Endothelial cell of umbilical vein (primary cell): ENCODE measurements around the gene EXOC6B. TPM values are rescaled to one million over a fixed set of nuclear protein-coding genes. Genes with fewer than 3 reads are reported as not detected.
A peak's percentile ranks its signal among the peaks of the same experiment; 100 is the strongest.

Experiments used
- BruUV-seq: library from RNA; stranded (reverse); fragments of 400-500 nt; replicated peaks from 2 replicates; lab custom pipeline; 2021; lab: Mats Ljungman, UMichigan
- CTCF ChIA-PET: fragments of 300-600, 350-600 bp; sonication (Branson Sonifier 250); formaldehyde crosslinking; loops from one replicate; lab custom pipeline; 2021; ENCODE audit warnings: antibody characterized with exemption, inconsistent platforms; lab: Charles Lee
- POLR2A ChIA-PET: fragments of 300-600, 350-600 bp; sonication (Branson Sonifier 250); formaldehyde crosslinking; loops from one replicate; lab custom pipeline; 2021; ENCODE audit warnings: antibody characterized with exemption, inconsistent platforms; lab: Charles Lee
- DNase-seq: peaks from one replicate; pipeline ENCODE4 v3.0.0-alpha.2; 2011; ENCODE audit warnings: low read depth, low spot score
- FAIRE-seq: peaks from 2 replicates; lab custom pipeline; 2011; peaks lifted over from hg19 to GRCh38; lab: Jason Lieb, UNC
- H2AFZ ChIP-seq: 2 replicates; pipeline ENCODE4 v1.6.0; 2012; ENCODE audit warnings: low read depth, low read length, control low read depth, inconsistent platforms
- H3K27ac ChIP-seq: 2 replicates; pipeline ENCODE4 v1.5.1; 2011; ENCODE audit warnings: low read depth, mild to moderate bottlenecking, control low read depth, low read length, moderate library complexity; ENCODE audit not compliant: insufficient read depth
- H3K27me3 ChIP-seq, 2 experiments: 2 replicates each; pipeline versions ENCODE4 v1.6.0 to v1.6.1; 2011; ENCODE audit warnings: low read length in 2 of 2, mixed read lengths in 1 of 2; ENCODE audit not compliant: control insufficient read depth in 2 of 2, insufficient read depth in 2 of 2
- H3K36me3 ChIP-seq, 2 experiments: 2 replicates in 1 of 2; 3 replicates in 1 of 2; pipeline ENCODE4 v1.5.1; 2011; ENCODE audit warnings: low read length in 2 of 2, mild to moderate bottlenecking in 1 of 2, moderate library complexity in 1 of 2; ENCODE audit not compliant: control insufficient read depth in 2 of 2, insufficient read depth in 2 of 2; ENCODE audit errors: extremely low read depth in 1 of 2
- H3K4me1 ChIP-seq: 3 replicates; pipeline ENCODE4 v1.5.1; 2011; ENCODE audit warnings: mild to moderate bottlenecking, low read length; ENCODE audit not compliant: control insufficient read depth, insufficient read depth; ENCODE audit errors: extremely low read depth
- H3K4me2 ChIP-seq: 2 replicates; pipeline ENCODE4 v1.6.1; 2011; ENCODE audit warnings: low read length, control low read depth, mixed read lengths; ENCODE audit not compliant: insufficient read depth
- H3K4me3 ChIP-seq, 3 experiments: fragments of 200-600 bp in 1 of 3; sonication (generic), shearing (Covaris generic) in 1 of 3; replicated peaks in 1 of 3; 2 replicates each; pipeline ENCODE4 v1.5.1; 2011 to 2016; ENCODE audit warnings: control low read depth in 3 of 3, low read length in 3 of 3, mild to moderate bottlenecking in 2 of 3, inconsistent platforms in 1 of 3, low read depth in 1 of 3, moderate library complexity in 1 of 3; ENCODE audit not compliant: insufficient read depth in 1 of 3
- H3K79me2 ChIP-seq: 2 replicates; pipeline ENCODE4 v1.6.0; 2012; ENCODE audit warnings: low read length, inconsistent platforms; ENCODE audit not compliant: control insufficient read depth, insufficient read depth
- H3K9ac ChIP-seq: replicated peaks from 2 replicates; pipeline ENCODE3; 2011; ENCODE audit warnings: low read length, control low read depth; ENCODE audit not compliant: insufficient read depth; ENCODE audit errors: extremely low read depth
- H3K9me1 ChIP-seq: replicated peaks from 3 replicates; pipeline ENCODE4 v1.6.0; 2011; ENCODE audit warnings: mild to moderate bottlenecking, low read length; ENCODE audit not compliant: control insufficient read depth, insufficient read depth; ENCODE audit errors: extremely low read depth
- H3K9me3 ChIP-seq: replicated peaks from 2 replicates; pipeline ENCODE4 v1.5.1; 2012; ENCODE audit warnings: low read length, inconsistent platforms; ENCODE audit not compliant: control insufficient read depth, insufficient read depth
- H4K20me1 ChIP-seq: replicated peaks from 2 replicates; pipeline ENCODE3; 2011; ENCODE audit warnings: mild to moderate bottlenecking, low read length; ENCODE audit not compliant: control insufficient read depth, insufficient read depth; ENCODE audit errors: extremely low read depth
- CTCF ChIP-seq, 2 donors: IDR thresholded peaks; 1 replicate in 1 of 2; 2 replicates in 1 of 2; pipeline ENCODE4 v1.5.1; 2011; ENCODE audit warnings: low read length in 2 of 2, mild to moderate bottlenecking in 2 of 2, moderate library complexity in 2 of 2, control low read depth in 1 of 2, inconsistent platforms in 1 of 2, low read depth in 1 of 2; ENCODE audit not compliant: insufficient read depth in 1 of 2; ENCODE audit errors: extremely low read depth in 1 of 2
- EZH2 ChIP-seq: IDR thresholded peaks from 2 replicates; pipeline ENCODE4 v1.6.1; 2012; ENCODE audit warnings: borderline replicate concordance, low read depth, mild to moderate bottlenecking, moderate library complexity, low read length, inconsistent platforms; ENCODE audit not compliant: severe bottlenecking
- MYC ChIP-seq: IDR thresholded peaks from one replicate; pipeline ENCODE4 v1.6.1; 2011; ENCODE audit warnings: mild to moderate bottlenecking, low read depth, low read length
- dilution Hi-C: fragments of 300-500 bp; cut with MboI; formaldehyde crosslinking; loops from one replicate; pipeline ENCODE4 v1.15.0; 2019; ENCODE audit warnings: low sequenced_read_pairs; ENCODE audit not compliant: extremely low pct_ligation_motif_present
- intact Hi-C: fragments of 100-400 bp; cut with micrococcal nuclease; formaldehyde crosslinking; loops from one replicate; pipeline ENCODE4 v1.10.0; 2022
- polyA plus RNA-seq, 4 experiments: library from polyadenylated mRNA; depleted of rRNA in 3 of 4; stranded (reverse) in 3 of 4; unstranded in 1 of 4; fragments of >200 nt; gene quantifications; 2 replicates each; pipeline versions ENCODE4 v1.2.1 to v1.2.3, GENCODE V29; 2011 to 2012; ENCODE audit warnings: missing spikeins in 1 of 4
- total RNA-seq: library from RNA; stranded (reverse); gene quantifications from 2 replicates; pipeline ENCODE4 v1.2.3, GENCODE V29; 2021

The EXOC6B gene
- total and polyA plus RNA-seq, 2 donors (not counting 3 experiments of a cell fraction or from before 2014, with no cell fraction given) = 10.8 to 34.8 TPM

- dilution Hi-C loops = no loop called here
- H4K20me1 ChIP-seq = no peaks in the 10 kb centered on the region
- no TSS peak for BruUV-seq
- no peak overlapping the region for H3K27ac ChIP-seq
- H3K36me3 ChIP-seq = no peaks in the 10 kb centered on the region
- CTCF ChIA-PET = interaction anchor here (1.1 to 2.2 kb wide), 2 partner anchors 18 to 111 kb away, joined by 3 to 5 read pairs; no protein-coding TSS in a partner anchor
- H2AFZ ChIP-seq = no peak overlapping the region
- H3K79me2 ChIP-seq = no peaks in the 10 kb centered on the region
- DNase-seq (no peak), FAIRE-seq (no peak)
- intact Hi-C loops = no loop called here
- H3K9me3 ChIP-seq = no peaks in the 10 kb centered on the region
- no peak overlapping the region for H3K9ac ChIP-seq
- no peak overlapping the region for H3K4me2 ChIP-seq
- no peaks in the 10 kb centered on the region for H3K9me1 ChIP-seq
- POLR2A ChIA-PET = no interaction called here
- peaks cover 17% of the 10 kb centered on the region for H3K4me1 ChIP-seq
- H3K4me3 ChIP-seq = no peak overlapping the region
- no peak for TF ChIP-seq MYC
- no peaks in the 10 kb centered on the region for H3K27me3 ChIP-seq
Observed at GRCh38 chr2:72716601-72717000, 109.2 kb downstream of the EXOC6B start.

- Histone ChIP-seq H3K4me1 (no peaks in the 10 kb centered on the region), H3K9ac (no peak overlapping the region), H3K9me1 (no peaks in the 10 kb centered on the region), H3K4me2 (no peak overlapping the region), H3K79me2 (no peaks in the 10 kb centered on the region), H3K27ac (no peak overlapping the region), H2AFZ (no peak overlapping the region), H3K9me3 (no peaks in the 10 kb centered on the region), H3K36me3 (no peaks in the 10 kb centered on the region), H4K20me1 (no peaks in the 10 kb centered on the region), H3K4me3 (no peak overlapping the region), H3K27me3 (no peaks in the 10 kb centered on the region)
- dilution Hi-C loops (no loop called here), intact Hi-C loops (loop anchor here (5.0 kb wide), 1 partner anchor 33 kb away; no protein-coding TSS in a partner anchor)
- TF ChIP-seq EZH2 = no peak
- TF ChIP-seq CTCF (IDR thresholded peaks at IDR 0.05; ENCODE audit: extremely low read depth in 1 of 2, insufficient read depth in 1 of 2, low read depth in 1 of 2, low read length in 2 of 2) = peak in 1 of 2 donors; percentile 10
- DNase-seq (no peak), FAIRE-seq (no peak)
- no TSS peak for BruUV-seq
- CTCF ChIA-PET = interaction anchor here (0.5 to 1.4 kb wide), 5 partner anchors 11 to 146 kb away, joined by 3 to 7 read pairs (median 3); no protein-coding TSS in a partner anchor
- POLR2A ChIA-PET = no interaction called here
Observed at GRCh38 chr2:72713857-72714256, 112.0 kb downstream of the EXOC6B start.
